ENCODE data around the gene PPP3CA. TPM values are rescaled to one million over a fixed set of nuclear protein-coding genes. Genes with fewer than 3 reads are reported as not detected.

The PPP3CA gene
- total and polyA plus RNA-seq, 2 of the 13 experiments (the other 11 are each of a cell fraction or from before 2014, with no cell fraction given), result 4.8 to 13.2 TPM

DNA sequence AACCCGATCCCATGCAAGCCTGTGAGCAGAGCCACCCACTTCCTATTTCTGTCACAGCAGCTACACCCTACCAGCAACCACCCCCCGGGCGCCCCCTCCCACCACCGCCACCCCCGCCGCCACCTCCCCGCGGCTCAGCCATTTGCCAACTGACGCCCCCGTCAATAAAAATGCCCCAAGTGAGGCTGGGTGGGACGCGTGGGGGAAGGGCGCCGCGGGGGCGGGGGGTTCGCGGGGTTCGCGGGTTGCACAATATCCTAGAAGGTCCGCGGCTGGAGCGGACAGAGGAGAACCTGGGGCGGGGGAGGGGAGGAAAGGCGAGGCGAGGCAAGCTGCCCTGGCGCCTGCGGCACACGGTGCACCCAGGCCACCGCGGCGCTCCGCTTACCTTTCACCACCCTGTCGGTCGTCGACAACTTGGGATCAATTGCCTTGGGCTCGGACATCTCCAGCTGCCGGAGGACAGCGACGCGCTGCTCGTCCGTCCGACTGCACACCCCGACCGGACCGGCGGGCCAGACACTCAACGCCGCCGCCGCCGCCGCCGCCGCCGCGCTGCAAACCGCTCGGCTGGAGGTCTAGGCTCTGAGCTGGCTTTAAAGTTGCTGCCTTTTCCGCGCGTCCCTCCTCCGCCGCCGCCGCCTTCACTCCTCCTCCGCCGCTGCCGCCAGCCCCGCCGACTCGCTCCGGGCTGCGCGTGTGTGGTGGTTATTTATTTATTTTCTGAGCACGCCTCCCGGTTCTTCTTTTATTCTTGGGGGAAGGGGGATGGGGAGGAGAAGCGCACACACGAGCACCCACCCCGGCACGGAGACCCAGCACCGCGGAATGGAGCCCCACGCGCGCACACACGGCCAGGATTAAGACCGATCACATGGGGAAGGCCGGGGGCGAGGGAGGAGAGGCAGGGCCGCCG, 717 bp downstream of the PPP3CA start (continued):
- TF ChIP-seq, protein P1, sequence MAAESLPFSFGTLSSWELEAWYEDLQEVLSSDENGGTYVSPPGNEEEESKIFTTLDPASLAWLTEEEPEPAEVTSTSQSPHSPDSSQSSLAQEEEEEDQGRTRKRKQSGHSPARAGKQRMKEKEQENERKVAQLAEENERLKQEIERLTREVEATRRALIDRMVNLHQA (CRISPR knock-in tag; IDR thresholded peaks at IDR 0.05), result no peak
- TF ChIP-seq AGO2 (optimal IDR thresholded peaks at IDR 0.05; ENCODE audit: low read depth, low read length), result peak; percentile 74
- peak; percentile 62; the same call in 1 of the 2 replicates for TF ChIP-seq ZNF263 (CRISPR knock-in tag; IDR thresholded peaks at IDR 0.05)
- TF ChIP-seq, protein P2, sequence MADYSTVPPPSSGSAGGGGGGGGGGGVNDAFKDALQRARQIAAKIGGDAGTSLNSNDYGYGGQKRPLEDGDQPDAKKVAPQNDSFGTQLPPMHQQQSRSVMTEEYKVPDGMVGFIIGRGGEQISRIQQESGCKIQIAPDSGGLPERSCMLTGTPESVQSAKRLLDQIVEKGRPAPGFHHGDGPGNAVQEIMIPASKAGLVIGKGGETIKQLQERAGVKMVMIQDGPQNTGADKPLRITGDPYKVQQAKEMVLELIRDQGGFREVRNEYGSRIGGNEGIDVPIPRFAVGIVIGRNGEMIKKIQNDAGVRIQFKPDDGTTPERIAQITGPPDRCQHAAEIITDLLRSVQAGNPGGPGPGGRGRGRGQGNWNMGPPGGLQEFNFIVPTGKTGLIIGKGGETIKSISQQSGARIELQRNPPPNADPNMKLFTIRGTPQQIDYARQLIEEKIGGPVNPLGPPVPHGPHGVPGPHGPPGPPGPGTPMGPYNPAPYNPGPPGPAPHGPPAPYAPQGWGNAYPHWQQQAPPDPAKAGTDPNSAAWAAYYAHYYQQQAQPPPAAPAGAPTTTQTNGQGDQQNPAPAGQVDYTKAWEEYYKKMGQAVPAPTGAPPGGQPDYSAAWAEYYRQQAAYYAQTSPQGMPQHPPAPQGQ (CRISPR knock-in tag; IDR thresholded peaks at IDR 0.05; ENCODE audit: borderline replicate concordance), result no peak
- no peak for TF ChIP-seq RORA (CRISPR knock-in tag; IDR thresholded peaks at IDR 0.05)
- TF ChIP-seq, protein P3, sequence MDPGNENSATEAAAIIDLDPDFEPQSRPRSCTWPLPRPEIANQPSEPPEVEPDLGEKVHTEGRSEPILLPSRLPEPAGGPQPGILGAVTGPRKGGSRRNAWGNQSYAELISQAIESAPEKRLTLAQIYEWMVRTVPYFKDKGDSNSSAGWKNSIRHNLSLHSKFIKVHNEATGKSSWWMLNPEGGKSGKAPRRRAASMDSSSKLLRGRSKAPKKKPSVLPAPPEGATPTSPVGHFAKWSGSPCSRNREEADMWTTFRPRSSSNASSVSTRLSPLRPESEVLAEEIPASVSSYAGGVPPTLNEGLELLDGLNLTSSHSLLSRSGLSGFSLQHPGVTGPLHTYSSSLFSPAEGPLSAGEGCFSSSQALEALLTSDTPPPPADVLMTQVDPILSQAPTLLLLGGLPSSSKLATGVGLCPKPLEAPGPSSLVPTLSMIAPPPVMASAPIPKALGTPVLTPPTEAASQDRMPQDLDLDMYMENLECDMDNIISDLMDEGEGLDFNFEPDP (CRISPR knock-in tag; conservative IDR thresholded peaks at IDR 0.05), result no peak
- TF ChIP-seq HNRNPK (IDR thresholded peaks at IDR 0.05; ENCODE audit: low read depth, low read length, poor library complexity, severe bottlenecking), result no peak
- TF ChIP-seq HOXA3 (CRISPR knock-in tag; IDR thresholded peaks at IDR 0.05), result no peak; the same call in none of the 2 replicates
- no peak for TF ChIP-seq RBM22 (optimal IDR thresholded peaks at IDR 0.05; ENCODE audit: low read length)
- no peak for TF ChIP-seq JUN (CRISPR knock-in tag; IDR thresholded peaks at IDR 0.05)
- no peak for TF ChIP-seq SMARCE1 (IDR thresholded peaks at IDR 0.05; ENCODE audit: borderline replicate concordance)
- no peak for TF ChIP-seq EHMT2 (IDR thresholded peaks at IDR 0.05; ENCODE audit: borderline replicate concordance, low read depth, low read length)
- no peak for TF ChIP-seq ZNF652 (CRISPR knock-in tag; IDR thresholded peaks at IDR 0.05; ENCODE audit: borderline replicate concordance, low read depth)
- TF ChIP-seq ZFP37 (CRISPR knock-in tag; IDR thresholded peaks at IDR 0.05; ENCODE audit: borderline replicate concordance), result no peak
- TF ChIP-seq NFIB (CRISPR knock-in tag; IDR thresholded peaks at IDR 0.05; ENCODE audit: borderline replicate concordance), result no peak
- TF ChIP-seq, protein P4, sequence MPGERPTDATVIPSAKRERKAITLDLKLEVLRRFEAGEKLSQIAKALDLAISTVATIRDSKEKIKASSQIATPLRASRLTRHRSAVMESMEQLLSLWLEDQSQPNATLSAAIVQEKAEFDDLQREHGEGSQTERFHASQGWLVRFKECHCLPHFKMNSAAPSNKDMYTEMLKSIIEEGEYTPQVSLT (CRISPR knock-in tag; IDR thresholded peaks at IDR 0.05; ENCODE audit: borderline replicate concordance, low read depth), result no peak
- no peak; the same call in 1 of the 2 replicates for TF ChIP-seq SALL1 (CRISPR knock-in tag; IDR thresholded peaks at IDR 0.05)
- TF ChIP-seq, protein P5, sequence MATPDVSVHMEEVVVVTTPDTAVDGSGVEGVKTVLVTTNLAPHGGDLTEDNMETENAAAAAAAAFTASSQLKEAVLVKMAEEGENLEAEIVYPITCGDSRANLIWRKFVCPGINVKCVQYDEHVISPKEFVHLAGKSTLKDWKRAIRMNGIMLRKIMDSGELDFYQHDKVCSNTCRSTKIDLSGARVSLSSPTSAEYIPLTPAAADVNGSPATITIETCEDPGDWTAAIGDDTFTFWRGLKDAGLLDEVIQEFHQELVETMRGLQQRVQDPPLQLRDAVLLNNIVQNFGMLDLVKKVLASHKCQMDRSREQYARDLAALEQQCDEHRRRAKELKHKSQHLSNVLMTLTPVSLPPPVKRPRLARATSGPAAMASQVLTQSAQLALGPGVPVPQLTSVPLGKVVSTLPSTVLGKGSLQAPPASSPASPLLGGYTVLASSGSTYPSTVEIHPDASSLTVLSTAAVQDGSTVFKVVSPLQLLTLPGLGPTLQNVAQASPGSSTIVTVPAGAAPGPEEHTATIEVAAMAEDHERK (CRISPR knock-in tag; IDR thresholded peaks at IDR 0.05; ENCODE audit: low read depth), result no peak
- no peak for TF ChIP-seq ATAD3A (CRISPR knock-in tag; IDR thresholded peaks at IDR 0.05)
